ENCODE measurements around the gene METTL17. TPM values are rescaled to one million over a fixed set of nuclear protein-coding genes. Genes with fewer than 3 reads are reported as not detected.

The METTL17 gene
- total and polyA plus RNA-seq, 2 of the 13 experiments (the other 11 are each of a cell fraction or from before 2014, with no cell fraction given): 122 to 199 TPM

- TF ChIP-seq ZBTB8A (CRISPR knock-in tag; IDR thresholded peaks at IDR 0.05; ENCODE audit: borderline replicate concordance, low read depth): no peak
- no peak for TF ChIP-seq ZMAT5 (CRISPR knock-in tag; IDR thresholded peaks at IDR 0.05; ENCODE audit: borderline replicate concordance, low read depth)
- TF ChIP-seq TFAP4 (IDR thresholded peaks at IDR 0.05; ENCODE audit: borderline replicate concordance, low read depth): peak; percentile 11; the same call in 1 of the 2 replicates
- 0 out of 2 replicates have a peak, but pooled peaks have one; percentile 1 for TF ChIP-seq ZNF839 (CRISPR knock-in tag; IDR thresholded peaks at IDR 0.05; ENCODE audit: borderline replicate concordance)
- TF ChIP-seq MTERF4 (CRISPR knock-in tag; IDR thresholded peaks at IDR 0.05): peak; percentile 9; the same call in 1 of the 2 replicates
- TF ChIP-seq ZFP36L1 (CRISPR knock-in tag; IDR thresholded peaks at IDR 0.05): no peak
- TF ChIP-seq ZZZ3 (CRISPR knock-in tag; IDR thresholded peaks at IDR 0.05; ENCODE audit: borderline replicate concordance): peak; percentile 38; the same call in 1 of the 2 replicates
- TF ChIP-seq GTF2F1 (IDR thresholded peaks at IDR 0.05; ENCODE audit: low read length): no peak
- TF ChIP-seq ZNF251 (CRISPR knock-in tag; IDR thresholded peaks at IDR 0.05): no peak
- no peak for TF ChIP-seq ARID2 (CRISPR knock-in tag; IDR thresholded peaks at IDR 0.05; ENCODE audit: borderline replicate concordance)
- TF ChIP-seq ELF1 (CRISPR knock-in tag; IDR thresholded peaks at IDR 0.05): no peak; the same call in none of the 2 replicates
- no peak for TF ChIP-seq MIXL1 (CRISPR knock-in tag; IDR thresholded peaks at IDR 0.05)
- peak; percentile 66; the same call in 1 of the 2 replicates for TF ChIP-seq TBX2 (CRISPR knock-in tag; IDR thresholded peaks at IDR 0.05; ENCODE audit: borderline replicate concordance)
- no peak for TF ChIP-seq MBNL3 (CRISPR knock-in tag; conservative IDR thresholded peaks at IDR 0.05)
- TF ChIP-seq ZNF709 (CRISPR knock-in tag; IDR thresholded peaks at IDR 0.05): 0 out of 2 replicates have a peak, but pooled peaks have one; percentile 35
- TF ChIP-seq ZMYM2 (CRISPR knock-in tag; IDR thresholded peaks at IDR 0.05): no peak; the same call in 1 of the 2 replicates
- TF ChIP-seq KLF6 (CRISPR knock-in tag; IDR thresholded peaks at IDR 0.05): no peak
- peak; percentile 85 for TF ChIP-seq AGO1 (IDR thresholded peaks at IDR 0.05; ENCODE audit: low read depth, low read length, poor library complexity, severe bottlenecking)
- peak; percentile 45; the same call in 1 of the 2 replicates for TF ChIP-seq ARID4A (CRISPR knock-in tag; IDR thresholded peaks at IDR 0.05; ENCODE audit: borderline replicate concordance)
- no peak for TF ChIP-seq ZNF75D (CRISPR knock-in tag; IDR thresholded peaks at IDR 0.05; ENCODE audit: borderline replicate concordance)
- no peak for TF ChIP-seq NFE2 (CRISPR knock-in tag; IDR thresholded peaks at IDR 0.05)
- no peak for TF ChIP-seq SOX6 (IDR thresholded peaks at IDR 0.05)
- TF ChIP-seq SOX6 (CRISPR knock-in tag; IDR thresholded peaks at IDR 0.05): peak; percentile 56
- TF ChIP-seq ZKSCAN1 (IDR thresholded peaks at IDR 0.05; ENCODE audit: low read length): no peak
- TF ChIP-seq PRMT3 (CRISPR knock-in tag; IDR thresholded peaks at IDR 0.05; ENCODE audit: borderline replicate concordance, low read depth): no peak
Observed at GRCh38 chr14:20970983-20971704, 18.6 kb upstream of the METTL17 start (continued).

All from HepG2 (cell line).